Uterus (tissue), 2 donors: ENCODE results near the gene IP6K1.
"Not testable (repeated sequence)": the region's sequence is repeated elsewhere in the genome, so short reads cannot be mapped to it uniquely, and the experiment has no call there.

Source experiments
- POLR2A ChIP-seq, 2 donors: fragments of 450-650 bp; IDR thresholded peaks; one replicate each; pipeline ENCODE4 v1.6.1; 2016; ENCODE audit warnings: antibody characterized with exemption in 2 of 2, mild to moderate bottlenecking in 1 of 2, moderate library complexity in 1 of 2
- TF ChIP-seq, protein P1 (sequence below), 4 experiments: fragments of 200-600 bp in 2 of 4; fragments of 450-650 bp in 2 of 4; sonication (generic) in 2 of 4; IDR thresholded peaks; one replicate each; pipeline ENCODE4 v1.5.1; 2016 to 2019; ENCODE audit warnings: antibody characterized with exemption in 4 of 4, mild to moderate bottlenecking in 2 of 4, moderate library complexity in 1 of 4

DNA sequence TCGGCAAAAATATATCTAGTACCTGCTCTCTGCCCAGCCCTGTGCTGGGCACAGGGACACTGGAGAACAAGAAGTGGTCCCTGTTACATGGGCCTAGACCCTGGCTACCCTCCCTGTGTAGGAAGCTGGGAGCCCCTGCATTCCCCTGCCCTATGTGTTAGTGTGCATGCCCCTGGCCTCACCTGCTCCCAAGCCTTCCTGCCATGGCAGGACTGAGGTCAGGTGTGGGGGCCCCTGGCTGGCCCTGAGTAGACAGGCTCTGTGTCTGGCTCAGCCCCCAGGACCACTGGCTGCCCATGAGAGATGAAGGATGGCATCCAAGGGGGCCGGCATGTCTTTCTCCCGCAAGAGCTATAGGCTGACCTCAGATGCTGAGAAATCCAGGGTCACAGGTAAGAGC lies 95.5 kb downstream of the IP6K1 start:
- TF ChIP-seq POLR2A (IDR thresholded peaks at IDR 0.05), result not testable (repeated sequence)
- TF ChIP-seq, protein P1, sequence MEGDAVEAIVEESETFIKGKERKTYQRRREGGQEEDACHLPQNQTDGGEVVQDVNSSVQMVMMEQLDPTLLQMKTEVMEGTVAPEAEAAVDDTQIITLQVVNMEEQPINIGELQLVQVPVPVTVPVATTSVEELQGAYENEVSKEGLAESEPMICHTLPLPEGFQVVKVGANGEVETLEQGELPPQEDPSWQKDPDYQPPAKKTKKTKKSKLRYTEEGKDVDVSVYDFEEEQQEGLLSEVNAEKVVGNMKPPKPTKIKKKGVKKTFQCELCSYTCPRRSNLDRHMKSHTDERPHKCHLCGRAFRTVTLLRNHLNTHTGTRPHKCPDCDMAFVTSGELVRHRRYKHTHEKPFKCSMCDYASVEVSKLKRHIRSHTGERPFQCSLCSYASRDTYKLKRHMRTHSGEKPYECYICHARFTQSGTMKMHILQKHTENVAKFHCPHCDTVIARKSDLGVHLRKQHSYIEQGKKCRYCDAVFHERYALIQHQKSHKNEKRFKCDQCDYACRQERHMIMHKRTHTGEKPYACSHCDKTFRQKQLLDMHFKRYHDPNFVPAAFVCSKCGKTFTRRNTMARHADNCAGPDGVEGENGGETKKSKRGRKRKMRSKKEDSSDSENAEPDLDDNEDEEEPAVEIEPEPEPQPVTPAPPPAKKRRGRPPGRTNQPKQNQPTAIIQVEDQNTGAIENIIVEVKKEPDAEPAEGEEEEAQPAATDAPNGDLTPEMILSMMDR (IDR thresholded peaks at IDR 0.05), result not testable (repeated sequence)
